OCI-LY7 (cell line): ENCODE measurements around the gene KIAA0586. TPM values are rescaled to one million over a fixed set of nuclear protein-coding genes. Genes with fewer than 3 reads are reported as not detected.
"Not testable (repeated sequence)": the region's sequence is repeated elsewhere in the genome, so short reads cannot be mapped to it uniquely, and the experiment has no call there.

ENCODE experiments used
- BruUV-seq: library from RNA; stranded (reverse); fragments of 400-500 nt; replicated peaks from 2 replicates; lab custom pipeline; 2021; lab: Mats Ljungman, UMichigan
- CTCF ChIA-PET: fragments of 300-600 bp; sonication (Branson Sonifier 250); formaldehyde crosslinking; loops from one replicate; lab custom pipeline; 2022; ENCODE audit warnings: antibody characterized with exemption; ENCODE audit not compliant: unreplicated experiment; lab: Charles Lee
- POLR2A ChIA-PET: fragments of 300-600 bp; sonication (Branson Sonifier 250); formaldehyde crosslinking; loops from one replicate; lab custom pipeline; 2022; ENCODE audit warnings: antibody characterized with exemption; lab: Charles Lee
- DNase-seq: peaks from one replicate; pipeline ENCODE4 v3.0.0-alpha.2; 2015; ENCODE audit warnings: low spot score
- H2AFZ ChIP-seq: fragments of 200-600 bp; sonication (generic), shearing (Covaris generic); 2 replicates; pipeline ENCODE4 v1.6.1; 2014; ENCODE audit warnings: mild to moderate bottlenecking, antibody characterized with exemption, low read length, moderate library complexity
- H3K27ac ChIP-seq: fragments of 200-600 bp; sonication (generic); 2 replicates; pipeline ENCODE4 v1.5.1; 2014; ENCODE audit warnings: mixed run types, low read depth, mild to moderate bottlenecking, moderate library complexity, low read length, inconsistent platforms; ENCODE audit not compliant: poor library complexity, severe bottlenecking
- H3K36me3 ChIP-seq: fragments of 200-600 bp; sonication (generic); 2 replicates; pipeline ENCODE4 v1.6.1; 2014; ENCODE audit warnings: mild to moderate bottlenecking, antibody characterized with exemption, low read length, moderate library complexity, mixed read lengths; ENCODE audit not compliant: insufficient read depth
- H3K4me1 ChIP-seq: fragments of 200-600 bp; sonication (generic); 2 replicates; pipeline ENCODE4 v1.5.1; 2014; ENCODE audit warnings: mild to moderate bottlenecking, low read length; ENCODE audit not compliant: insufficient read depth, poor library complexity, severe bottlenecking
- H3K4me2 ChIP-seq: fragments of 200-600 bp; sonication (generic); 2 replicates; pipeline ENCODE4 v1.6.1; 2014; ENCODE audit warnings: mild to moderate bottlenecking, low read length
- H3K4me3 ChIP-seq: fragments of 200-600 bp; sonication (generic); 2 replicates; pipeline ENCODE4 v1.5.1; 2014; ENCODE audit warnings: mild to moderate bottlenecking, low read depth, low read length; ENCODE audit not compliant: poor library complexity, severe bottlenecking
- H3K79me2 ChIP-seq: fragments of 200-600 bp; sonication (generic); 2 replicates; pipeline ENCODE4 v1.6.1; 2016; ENCODE audit warnings: low read depth, mild to moderate bottlenecking, low read length, moderate library complexity, mixed read lengths; ENCODE audit not compliant: insufficient read depth
- H3K9me2 ChIP-seq: fragments of 200-600 bp; sonication (generic); 2 replicates; pipeline ENCODE4 v1.6.1; 2016; ENCODE audit warnings: mild to moderate bottlenecking, low read length, mixed read lengths; ENCODE audit not compliant: insufficient read depth
- H3K9me3 ChIP-seq: fragments of 200-600 bp; sonication (generic); 2 replicates; pipeline ENCODE4 v1.6.1; 2014; ENCODE audit warnings: mild to moderate bottlenecking, mixed run types, low read length, mixed read lengths
- H4K20me1 ChIP-seq: fragments of 200-600 bp; sonication (generic); 2 replicates; pipeline ENCODE4 v1.6.1; 2014; ENCODE audit warnings: mild to moderate bottlenecking, antibody characterized with exemption, low read length, moderate library complexity, mixed read lengths; ENCODE audit not compliant: insufficient read depth
- EZH2phosphoT487 ChIP-seq: fragments of 200-600 bp; sonication (generic); IDR thresholded peaks from 2 replicates; pipeline ENCODE4 v1.6.1; 2018; ENCODE audit warnings: low read depth, borderline replicate concordance, mild to moderate bottlenecking, mixed run types, antibody characterized with exemption, low read length, moderate library complexity, mixed read lengths
- intact Hi-C: fragments of 100-400 bp; cut with micrococcal nuclease; formaldehyde crosslinking; loops from one replicate; pipeline ENCODE4 v1.10.0; 2022; ENCODE audit not compliant: unreplicated experiment
- total RNA-seq, 2 experiments: library from RNA; depleted of rRNA in 1 of 2; stranded (reverse); fragments of >200 nt in 1 of 2; shearing (Covaris generic) in 1 of 2; gene quantifications; 2 replicates each; pipeline ENCODE4 v1.2.3, GENCODE V29; 2014 to 2022
- TF ChIP-seq, protein P1 (sequence below): fragments of 200-600 bp; sonication (generic); conservative IDR thresholded peaks from 2 replicates; pipeline ENCODE4 v1.5.1; 2014; ENCODE audit warnings: mild to moderate bottlenecking, antibody characterized with exemption, low read length, moderate library complexity, mixed read lengths

Gene KIAA0586
- total RNA-seq, 2 experiments from 2014 or later = 20.5 to 41.7 TPM

DNA sequence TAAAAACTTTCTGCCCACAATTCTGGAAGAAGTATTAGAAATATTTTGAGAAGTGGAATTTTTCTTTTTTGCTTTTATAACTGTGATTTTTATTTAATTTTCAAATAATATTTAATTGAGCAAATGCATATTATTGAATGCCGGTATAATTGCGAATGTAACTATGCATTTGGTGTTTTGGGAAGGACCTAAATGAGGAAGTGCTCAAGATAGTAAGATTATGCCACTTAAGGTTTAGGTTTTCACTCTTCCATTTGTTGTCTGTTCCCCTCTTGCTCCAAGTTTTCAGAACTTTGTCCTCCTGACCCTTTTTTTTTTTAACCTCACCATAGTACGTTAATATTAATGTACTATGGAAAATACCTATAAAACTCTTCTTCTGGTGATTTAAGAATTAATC is 85.8 kb downstream of the KIAA0586 start:
- Histone ChIP-seq H4K20me1 (no peaks in the 10 kb centered on the region), H3K79me2 (no peaks in the 10 kb centered on the region), H3K4me2 (no peak overlapping the region), H3K9me2 (no peaks in the 10 kb centered on the region; the same call in 1 of the 2 replicates), H3K4me1 (no peaks in the 10 kb centered on the region), H3K27ac (no peak overlapping the region), H3K9me3 (no peaks in the 10 kb centered on the region; the same call in 1 of the 2 replicates), H3K36me3 (peaks cover 48% of the 10 kb centered on the region), H2AFZ (no peak overlapping the region), H3K4me3 (no peak overlapping the region)
- ChIA-PET CTCF (no interaction called here), POLR2A (no interaction called here)
- intact Hi-C loops = no loop called here
- DNase-seq = no peak
- BruUV-seq = no TSS peak
- no peak for TF ChIP-seq EZH2phosphoT487
- TF ChIP-seq, protein P1, sequence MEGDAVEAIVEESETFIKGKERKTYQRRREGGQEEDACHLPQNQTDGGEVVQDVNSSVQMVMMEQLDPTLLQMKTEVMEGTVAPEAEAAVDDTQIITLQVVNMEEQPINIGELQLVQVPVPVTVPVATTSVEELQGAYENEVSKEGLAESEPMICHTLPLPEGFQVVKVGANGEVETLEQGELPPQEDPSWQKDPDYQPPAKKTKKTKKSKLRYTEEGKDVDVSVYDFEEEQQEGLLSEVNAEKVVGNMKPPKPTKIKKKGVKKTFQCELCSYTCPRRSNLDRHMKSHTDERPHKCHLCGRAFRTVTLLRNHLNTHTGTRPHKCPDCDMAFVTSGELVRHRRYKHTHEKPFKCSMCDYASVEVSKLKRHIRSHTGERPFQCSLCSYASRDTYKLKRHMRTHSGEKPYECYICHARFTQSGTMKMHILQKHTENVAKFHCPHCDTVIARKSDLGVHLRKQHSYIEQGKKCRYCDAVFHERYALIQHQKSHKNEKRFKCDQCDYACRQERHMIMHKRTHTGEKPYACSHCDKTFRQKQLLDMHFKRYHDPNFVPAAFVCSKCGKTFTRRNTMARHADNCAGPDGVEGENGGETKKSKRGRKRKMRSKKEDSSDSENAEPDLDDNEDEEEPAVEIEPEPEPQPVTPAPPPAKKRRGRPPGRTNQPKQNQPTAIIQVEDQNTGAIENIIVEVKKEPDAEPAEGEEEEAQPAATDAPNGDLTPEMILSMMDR = no peak

DNA sequence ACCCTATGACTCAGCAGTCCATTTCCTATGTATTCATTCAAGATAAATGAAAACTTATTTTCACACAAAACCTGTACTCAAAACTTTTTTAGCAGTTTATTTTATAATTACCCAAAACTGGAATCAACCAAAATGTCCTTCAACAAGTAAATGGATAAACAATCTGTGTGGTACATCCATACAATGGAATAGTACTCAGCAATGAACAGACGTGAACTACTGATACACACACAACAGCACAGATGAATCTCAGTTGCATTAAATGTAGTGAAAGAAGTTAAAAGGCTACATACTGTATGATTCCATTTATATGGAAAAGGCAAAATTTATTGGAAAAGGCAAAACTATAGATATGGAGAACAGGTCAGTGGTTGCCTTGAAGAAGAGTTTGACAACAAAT is 90.1 kb downstream of the KIAA0586 start:
- Histone ChIP-seq H3K9me2 (no peaks in the 10 kb centered on the region; the same call in 1 of the 2 replicates), H3K4me2 (no peak overlapping the region), H4K20me1 (no peaks in the 10 kb centered on the region), H3K27ac (no peak overlapping the region), H3K9me3 (no peaks in the 10 kb centered on the region; the same call in 1 of the 2 replicates), H3K4me1 (no peaks in the 10 kb centered on the region), H2AFZ (no peak overlapping the region), H3K36me3 (peaks cover 46% of the 10 kb centered on the region), H3K79me2 (no peaks in the 10 kb centered on the region), H3K4me3 (no peak overlapping the region)
- DNase-seq = no peak
- intact Hi-C loops = no loop called here
- TF ChIP-seq, protein P1 = no peak
- TF ChIP-seq EZH2phosphoT487 = no peak
- POLR2A ChIA-PET = no interaction called here
- BruUV-seq = no TSS peak
- CTCF ChIA-PET = no interaction called here

DNA sequence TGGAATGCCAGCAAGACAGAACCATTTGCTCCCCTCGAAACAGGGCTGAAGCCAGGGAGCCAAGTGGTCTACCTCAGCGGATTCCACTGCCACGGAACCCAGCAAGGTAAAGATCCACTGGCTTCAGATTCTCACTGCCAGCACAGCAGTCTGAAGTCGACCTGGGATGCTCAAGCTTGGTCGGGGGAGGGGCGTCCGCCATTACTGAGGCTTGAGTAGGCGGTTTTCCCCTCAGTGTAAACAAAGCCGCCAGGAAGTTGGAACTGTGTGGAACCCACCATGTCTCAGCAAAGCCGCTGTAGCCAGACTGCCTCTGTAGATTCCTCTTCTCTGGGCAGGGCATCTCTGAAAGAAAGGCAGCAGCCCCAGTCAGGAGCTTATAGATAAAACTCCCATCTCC is 98.2 kb downstream of the KIAA0586 start:
- CTCF ChIA-PET, H2AFZ ChIP-seq, H3K79me2 ChIP-seq, BruUV-seq, H4K20me1 ChIP-seq, H3K4me3 ChIP-seq, intact Hi-C loops, POLR2A ChIA-PET, H3K4me1 ChIP-seq, DNase-seq, H3K27ac ChIP-seq, H3K9me3 ChIP-seq, H3K4me2 ChIP-seq, H3K9me2 ChIP-seq: not testable (repeated sequence)
- peaks cover 17% of the 10 kb centered on the region for H3K36me3 ChIP-seq
